ENCODE results near the gene ZNF620. TPM values are rescaled to one million over a fixed set of nuclear protein-coding genes. Genes with fewer than 3 reads are reported as not detected.
A peak's percentile ranks its signal among the peaks of the same experiment; 100 is the strongest.
"Not testable (repeated sequence)": the region's sequence is repeated elsewhere in the genome, so short reads cannot be mapped to it uniquely, and the experiment has no call there.

The ZNF620 gene
- polyA plus RNA-seq, 5 donors, result 5.9 to 9.7 (median 9.4) TPM

DNA sequence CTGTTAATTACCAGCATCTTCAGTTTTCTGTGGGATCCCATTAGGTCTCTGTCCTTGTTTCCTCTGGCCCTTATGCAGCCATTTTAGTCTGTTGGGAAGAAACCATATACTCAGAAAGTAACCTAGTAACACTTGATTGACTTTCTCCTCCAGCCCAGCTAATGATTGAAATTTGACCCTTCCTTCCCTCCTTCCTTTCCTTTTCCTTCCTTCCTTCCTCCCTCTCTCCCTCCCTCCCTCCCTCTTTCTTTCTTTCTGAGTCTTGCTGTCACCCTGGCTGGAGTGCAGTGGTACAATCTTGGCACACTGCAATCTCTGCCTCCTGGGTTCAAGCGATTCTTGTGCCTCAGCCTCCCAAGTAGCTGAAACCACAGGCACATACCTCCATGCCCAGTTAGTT is 5.9 kb upstream of the ZNF620 start:
- DNase-seq, result no peak

DNA sequence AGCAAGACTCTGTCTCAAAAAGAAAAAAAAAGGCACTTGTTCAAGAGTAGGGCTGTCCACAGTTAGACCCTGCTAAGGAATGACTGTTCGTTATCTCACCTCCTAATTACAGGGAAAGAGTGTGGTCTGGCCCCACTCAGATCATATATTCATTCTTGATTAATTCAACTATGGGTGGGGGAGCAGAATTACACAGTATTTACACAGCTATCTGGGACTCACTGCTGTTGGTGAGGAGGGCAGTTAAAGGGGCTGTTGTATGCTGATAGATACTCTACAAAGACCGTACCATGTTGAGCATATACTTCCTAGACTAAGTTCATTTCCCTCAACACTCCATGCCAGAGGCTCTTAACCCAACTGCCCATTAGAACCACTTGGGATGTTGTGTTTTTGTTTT is 3.8 kb upstream of the ZNF620 start:
- no peak for DNase-seq

DNA sequence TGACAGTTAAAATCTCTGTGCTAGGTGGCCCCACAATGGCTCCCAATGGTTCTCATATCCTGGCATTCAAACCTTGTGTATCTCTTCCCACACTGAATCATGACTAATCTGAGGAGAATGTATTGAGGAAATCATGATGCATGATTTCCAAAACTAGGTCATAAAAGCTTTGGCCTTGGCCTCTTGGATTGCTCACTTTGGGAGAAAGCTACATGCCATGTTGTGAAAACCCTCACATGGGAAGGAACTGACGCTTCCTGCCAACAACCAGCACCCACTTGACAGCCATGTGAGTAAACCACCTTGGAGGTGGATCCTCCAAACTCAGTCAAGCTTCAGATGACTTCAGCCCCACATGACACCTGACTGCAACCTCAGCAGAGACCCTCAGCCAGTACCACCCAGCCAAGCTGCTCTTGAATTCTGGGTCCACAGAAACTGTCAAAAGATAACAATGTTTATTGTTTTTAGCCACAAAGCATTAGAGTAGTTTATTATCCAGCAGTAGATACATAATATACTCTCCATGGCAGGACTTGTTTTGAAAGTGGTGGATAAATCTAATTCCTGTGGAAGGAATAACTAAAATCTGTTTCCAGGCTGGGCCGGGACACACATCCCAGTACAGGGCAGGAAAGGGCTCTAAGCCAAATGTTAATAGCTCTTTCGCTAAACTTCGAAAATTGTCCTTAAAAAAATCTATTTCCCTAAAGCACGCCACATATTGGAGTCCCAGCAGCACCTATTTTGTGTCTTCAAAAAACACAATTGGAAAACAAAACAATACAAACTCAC is 1.0 kb upstream of the ZNF620 start:
- no peak for DNase-seq

DNA sequence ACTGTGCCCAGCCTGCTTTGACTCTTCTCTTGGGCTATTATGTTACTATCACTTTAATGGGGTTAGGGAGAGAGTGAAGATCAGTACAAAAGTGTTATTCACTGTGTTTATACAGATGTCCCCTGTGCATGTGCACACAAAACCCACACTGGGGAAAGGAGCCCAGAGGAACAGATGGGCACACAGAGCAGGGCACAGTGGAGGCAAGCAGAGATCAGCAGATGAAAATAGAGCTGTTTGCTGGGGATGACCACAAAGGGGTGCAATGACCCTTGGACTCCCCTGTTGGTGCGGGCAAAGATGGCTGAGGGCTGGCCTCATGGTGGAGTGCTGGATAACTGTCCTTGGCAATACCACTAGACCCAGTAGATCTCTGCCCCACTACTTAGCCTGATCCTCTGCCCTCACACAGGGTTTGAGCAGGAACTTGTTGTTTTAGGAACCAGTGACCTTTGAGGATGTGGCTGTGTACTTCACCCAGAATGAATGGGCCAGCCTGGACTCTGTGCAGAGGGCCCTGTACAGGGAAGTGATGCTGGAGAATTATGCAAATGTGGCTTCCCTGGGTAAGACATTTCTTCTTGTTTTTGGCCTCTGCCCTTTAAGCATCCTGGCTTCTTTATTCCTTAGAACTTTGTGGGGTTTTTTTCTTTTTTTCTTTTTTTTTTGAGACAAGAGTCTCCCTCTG is 5.3 kb downstream of the ZNF620 start:
- no peak for DNase-seq

DNA sequence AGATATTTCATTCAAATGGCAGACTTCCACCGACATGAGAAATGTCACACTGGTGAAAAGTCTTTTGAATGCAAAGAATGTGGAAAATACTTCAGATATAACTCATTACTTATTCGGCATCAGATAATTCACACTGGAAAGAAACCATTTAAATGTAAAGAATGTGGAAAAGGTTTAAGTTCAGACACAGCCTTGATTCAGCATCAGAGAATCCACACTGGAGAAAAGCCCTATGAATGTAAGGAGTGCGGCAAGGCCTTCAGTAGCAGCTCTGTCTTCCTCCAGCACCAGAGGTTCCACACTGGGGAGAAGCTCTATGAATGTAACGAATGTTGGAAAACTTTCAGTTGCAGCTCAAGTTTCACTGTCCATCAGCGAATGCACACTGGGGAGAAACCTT is 10.4 kb downstream of the ZNF620 start:
- no peak for DNase-seq

DNA sequence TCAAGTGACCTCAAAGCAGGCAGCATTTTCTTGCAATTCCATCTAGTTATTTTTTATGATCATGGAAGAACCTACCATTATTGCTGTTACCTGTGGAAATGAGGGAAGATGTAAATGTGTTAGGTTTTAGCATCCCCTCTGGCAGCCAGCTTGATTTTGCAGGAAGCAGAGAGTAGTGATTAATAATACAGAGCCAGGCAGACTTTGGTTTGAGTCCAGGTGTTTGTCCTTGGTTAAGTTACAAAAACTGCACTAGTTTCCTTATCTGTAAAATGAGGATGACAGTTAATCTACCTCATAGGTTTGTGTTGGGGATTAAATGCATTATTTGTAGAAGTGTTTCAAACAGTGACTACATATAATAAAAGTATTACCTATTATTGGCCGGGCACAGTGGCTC is 12.2 kb downstream of the ZNF620 start:
- no peak for DNase-seq

DNA sequence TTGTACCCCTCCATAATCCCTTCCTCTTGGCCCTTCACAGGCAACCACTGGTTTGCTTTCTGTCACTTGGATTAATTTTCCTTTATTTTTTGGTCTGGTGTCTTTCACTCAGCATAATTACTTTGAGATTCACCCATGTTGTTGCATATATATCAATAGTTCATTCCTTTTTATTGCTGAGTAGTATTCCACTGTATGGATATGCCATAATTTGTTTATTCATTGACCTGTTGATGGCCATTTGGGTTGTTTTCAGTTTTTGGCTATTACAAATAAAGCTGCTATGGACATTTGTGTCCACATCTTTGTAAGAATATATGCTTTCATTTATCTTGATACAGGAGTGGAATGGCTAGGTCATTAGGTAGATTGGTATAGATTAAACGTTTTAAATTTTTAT is 13.0 kb downstream of the ZNF620 start:
- no peak for DNase-seq

DNA sequence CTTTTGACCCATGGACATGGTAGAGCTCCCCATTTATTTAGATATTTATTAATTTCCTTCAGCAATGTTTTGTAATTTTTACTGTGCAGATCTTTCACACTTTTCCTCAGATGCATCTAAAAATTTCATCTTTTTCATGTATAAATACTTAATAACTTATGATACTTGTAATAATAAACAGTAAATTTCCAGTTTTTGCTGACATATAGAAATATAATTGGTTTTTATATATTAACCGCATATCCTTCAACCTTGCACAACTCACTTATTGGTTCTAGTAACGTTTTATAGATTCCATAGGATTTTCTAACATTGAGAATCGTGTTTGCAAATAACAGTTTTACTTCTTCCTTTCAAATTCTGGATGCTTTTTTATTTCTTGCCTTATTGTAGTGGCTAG is 15.4 kb downstream of the ZNF620 start:
- no peak for DNase-seq

DNA sequence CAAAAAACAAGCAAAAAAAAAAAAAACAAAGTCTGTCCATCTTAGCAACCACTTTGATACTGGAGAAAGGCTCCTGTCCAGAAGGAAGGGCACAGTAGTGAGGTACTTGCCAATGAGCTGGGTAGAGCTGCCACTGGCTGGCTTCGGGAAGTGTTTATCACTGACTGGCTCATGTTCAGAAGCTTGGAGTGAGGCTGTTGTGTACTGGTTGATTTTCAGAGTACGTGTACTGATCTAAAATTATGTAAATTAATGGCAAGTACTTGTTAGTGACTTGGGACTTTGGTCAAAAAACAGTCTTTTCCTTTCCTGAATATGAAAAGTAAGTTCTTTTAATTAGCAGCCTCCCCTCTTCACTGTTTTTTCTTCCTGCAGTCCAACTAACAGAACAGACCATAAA is 17.9 kb downstream of the ZNF620 start:
- DNase-seq, result peak in 1 of 2 donors; percentile 2

DNA sequence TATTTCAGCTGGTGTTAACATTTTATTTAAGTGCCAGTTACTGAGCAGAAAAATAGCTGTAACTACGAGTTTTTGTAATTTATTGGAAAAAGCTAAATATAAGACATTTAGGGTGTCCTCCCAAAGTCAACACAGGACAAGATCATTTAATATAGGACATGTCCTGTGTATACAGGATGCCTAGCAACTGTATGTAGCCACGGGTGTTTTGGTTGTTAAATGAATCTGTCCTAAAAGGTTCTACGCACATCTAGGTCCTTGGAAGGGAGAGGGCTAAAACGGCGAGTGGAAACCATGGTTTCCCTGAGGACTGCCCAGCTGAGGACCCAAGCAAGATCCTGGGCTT is 18.4 kb downstream of the ZNF620 start:
- DNase-seq, result no peak

DNA sequence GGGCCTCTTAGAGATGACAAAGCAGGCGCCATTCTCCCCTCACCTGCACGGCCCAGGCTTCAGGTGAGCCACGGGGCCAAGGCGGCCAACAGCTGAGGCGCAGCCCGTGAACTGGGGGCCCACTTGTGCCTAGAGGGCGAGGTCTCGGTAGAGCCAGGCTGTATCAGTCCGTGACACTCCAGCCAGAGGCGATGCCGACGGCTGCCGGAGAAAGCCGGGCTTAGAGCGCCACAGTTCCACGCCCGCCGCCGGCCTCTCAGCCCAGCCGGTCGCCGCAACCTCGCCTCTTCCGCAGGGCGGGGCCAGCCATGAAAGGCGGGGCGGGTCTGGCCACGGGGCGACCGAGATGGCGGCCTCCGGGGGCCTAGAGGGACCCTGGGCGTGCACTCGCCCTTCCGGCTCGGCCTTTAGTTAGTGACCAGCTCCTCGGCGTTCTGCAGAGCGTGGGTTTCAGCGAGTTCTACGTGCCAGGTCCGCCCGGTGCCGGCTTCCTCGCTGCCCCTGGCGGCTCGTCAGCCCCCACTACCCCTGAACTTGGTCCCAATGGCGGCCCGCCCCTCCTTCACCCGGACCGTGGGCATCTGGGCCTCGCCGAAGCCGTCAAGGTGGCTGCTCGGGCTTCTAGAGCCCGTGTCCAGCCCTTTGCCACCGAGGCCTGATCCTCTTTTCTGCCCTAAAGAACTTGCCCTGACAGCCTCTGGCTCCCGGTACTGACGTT is 18.9 kb downstream of the ZNF620 start, which contains the start of gene ZNF621:
TSS of gene ZNF621 (plus strand) at position 393 of the 718 bp plus-strand sequence. CDS start 881 bp downstream, outside the sequence.
- peak; percentile 83 to 84 for DNase-seq

DNA sequence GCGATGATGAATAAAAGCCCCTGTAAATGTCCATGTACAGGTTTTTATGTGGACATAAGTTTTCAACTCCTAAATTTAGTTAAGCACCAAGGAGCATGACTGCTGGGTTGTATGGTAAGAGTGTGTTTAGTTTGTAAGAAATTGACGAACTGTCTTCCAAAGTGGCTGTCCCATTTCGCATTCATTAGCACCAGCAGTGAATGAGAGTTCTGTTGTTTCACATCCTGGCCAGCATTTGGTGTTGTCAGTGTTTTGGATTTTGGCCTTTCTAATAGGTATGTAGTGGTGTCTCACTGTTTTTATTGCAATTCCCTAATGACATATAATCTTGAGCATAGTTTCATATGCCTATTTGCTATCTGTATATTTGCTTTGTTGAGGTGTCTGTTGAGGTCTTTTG is 22.6 kb downstream of the ZNF620 start:
- DNase-seq, result no peak

DNA sequence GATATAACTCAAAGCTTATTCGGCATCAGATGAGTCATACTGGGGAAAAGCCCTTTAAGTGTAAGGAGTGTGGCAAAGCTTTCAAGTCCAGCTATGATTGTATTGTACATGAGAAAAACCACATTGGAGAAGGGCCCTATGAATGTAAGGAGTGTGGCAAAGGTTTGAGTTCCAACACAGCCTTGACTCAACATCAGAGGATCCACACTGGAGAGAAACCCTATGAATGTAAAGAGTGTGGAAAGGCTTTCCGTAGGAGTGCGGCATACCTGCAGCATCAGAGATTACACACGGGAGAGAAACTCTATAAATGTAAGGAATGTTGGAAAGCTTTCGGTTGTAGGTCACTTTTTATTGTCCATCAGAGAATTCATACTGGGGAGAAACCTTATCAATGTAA is 26.4 kb downstream of the ZNF620 start:
- DNase-seq, result no peak

DNA sequence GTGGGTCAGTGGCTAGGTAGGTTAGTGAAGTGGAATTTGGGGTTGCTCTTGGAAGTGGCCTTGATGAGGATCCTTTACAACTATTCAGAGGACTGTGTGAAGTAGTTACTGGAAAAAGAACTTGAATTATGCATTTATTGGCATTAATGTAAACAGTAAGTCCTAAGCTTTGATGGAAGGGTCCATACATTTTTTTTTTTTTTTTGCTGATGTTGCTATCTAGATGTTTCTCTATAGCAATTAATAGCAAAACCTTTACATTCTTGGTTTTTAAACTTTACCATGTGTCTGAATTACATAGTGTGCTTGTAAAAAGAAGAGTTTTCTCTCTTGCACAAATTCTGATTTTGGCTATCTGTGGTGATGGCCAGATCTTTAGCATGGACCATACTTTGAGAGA is 28.4 kb downstream of the ZNF620 start:
- DNase-seq, result no peak

DNA sequence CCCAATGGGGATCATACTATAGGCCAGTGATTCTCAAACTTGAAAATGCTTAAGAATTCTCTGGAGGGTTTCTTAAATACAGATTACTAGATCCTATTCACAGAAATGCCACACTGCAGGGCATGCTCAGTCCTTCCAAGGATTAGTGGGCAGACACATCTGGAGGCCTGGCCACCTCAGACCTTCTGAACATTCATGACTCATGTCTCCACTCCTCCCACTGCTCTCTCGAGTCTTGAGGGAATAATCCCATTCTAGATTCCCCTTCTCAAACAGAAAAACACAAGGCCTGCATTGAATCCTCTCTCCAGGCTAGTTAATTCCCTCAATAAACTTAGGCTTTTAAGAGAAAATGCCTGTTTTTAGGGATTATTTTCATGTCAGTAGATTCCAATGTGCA is 41.0 kb downstream of the ZNF620 start:
- no peak for DNase-seq

DNA sequence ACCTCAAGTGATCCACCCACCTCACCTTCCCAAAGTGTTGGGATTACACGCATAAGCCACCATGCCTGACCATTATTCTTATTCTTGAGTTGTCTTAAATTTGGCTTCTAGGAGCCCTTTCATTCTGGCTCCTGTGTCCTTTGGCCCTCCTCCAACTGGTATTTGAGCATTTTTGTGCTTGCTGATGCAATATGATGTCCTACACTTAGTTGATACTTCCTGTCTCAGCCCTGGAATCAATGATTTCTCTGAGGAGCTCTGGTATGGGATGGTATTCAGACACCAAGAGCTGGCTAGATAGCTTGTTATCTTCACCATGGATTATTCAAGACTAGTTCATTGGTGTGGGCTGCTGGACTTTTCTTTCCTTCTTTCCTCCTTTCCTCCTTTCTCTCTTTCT is 44.3 kb downstream of the ZNF620 start:
- DNase-seq, result no peak

DNA sequence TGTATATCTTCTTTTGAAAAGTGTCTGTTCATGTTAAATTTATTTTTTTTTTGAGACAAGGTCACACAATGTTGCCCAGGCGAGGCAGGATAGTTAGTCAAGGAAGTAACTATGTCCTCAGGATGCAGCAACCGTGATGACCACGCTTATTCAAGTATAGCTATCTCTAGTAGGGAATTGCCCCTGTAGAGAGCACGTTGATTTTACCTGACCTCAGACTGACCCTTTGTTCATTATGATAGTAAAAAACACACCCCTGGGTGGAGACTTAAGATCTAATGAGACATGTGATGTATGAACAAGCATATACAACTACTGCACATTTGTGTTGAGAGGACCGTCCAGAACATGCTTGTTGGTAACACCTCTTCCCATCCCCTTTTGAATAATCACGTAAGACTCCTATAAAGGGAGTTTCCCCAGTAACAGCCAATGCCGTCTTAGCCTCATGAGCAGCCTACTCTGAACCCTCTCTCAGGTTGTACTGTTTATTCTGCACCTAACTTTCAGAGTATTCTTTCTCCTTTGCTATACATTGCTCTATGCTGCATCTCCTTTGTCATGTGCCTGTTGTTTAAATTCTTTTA is 51.8 kb downstream of the ZNF620 start:
- DNase-seq, result no peak

DNA sequence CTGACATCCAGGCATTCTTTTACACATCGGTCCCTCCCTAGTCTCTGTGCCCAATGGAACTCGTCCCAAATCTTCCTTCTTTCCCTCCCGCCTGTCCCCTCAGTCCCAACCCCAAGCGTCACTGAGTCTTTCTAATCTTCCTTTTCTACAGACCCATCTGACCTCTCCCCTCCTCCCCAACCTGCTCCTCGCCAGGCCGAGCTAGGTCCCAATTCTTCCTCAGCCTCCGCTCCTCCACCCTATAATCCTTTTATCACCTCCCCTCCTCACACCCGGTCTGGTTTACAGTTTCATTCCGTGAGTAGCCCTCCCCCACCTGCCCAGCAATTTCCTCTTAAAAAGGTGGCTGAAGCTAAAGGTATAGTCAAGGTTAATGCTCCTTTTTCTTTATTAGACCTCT is 56.6 kb downstream of the ZNF620 start:
- not testable (repeated sequence) for DNase-seq

DNA sequence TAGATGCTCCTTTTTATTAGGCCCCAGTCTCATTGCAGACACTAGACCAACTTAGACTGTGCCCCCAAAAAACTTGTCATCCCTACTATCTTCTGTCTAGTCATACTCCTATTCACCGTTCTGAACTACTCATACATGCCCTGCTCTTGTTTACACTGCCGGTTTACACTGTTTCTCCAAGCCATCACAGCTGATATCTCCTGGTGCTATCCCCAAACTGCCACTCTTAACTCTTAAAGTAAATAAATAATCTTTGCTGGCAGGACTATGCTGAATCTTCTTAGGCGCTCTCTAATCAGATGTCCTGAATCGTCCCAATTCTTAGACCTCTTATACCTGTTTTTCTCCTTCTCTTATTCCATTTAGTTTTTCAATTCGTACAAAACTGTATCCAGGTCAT is 59.8 kb downstream of the ZNF620 start:
- not testable (repeated sequence) for DNase-seq

DNA sequence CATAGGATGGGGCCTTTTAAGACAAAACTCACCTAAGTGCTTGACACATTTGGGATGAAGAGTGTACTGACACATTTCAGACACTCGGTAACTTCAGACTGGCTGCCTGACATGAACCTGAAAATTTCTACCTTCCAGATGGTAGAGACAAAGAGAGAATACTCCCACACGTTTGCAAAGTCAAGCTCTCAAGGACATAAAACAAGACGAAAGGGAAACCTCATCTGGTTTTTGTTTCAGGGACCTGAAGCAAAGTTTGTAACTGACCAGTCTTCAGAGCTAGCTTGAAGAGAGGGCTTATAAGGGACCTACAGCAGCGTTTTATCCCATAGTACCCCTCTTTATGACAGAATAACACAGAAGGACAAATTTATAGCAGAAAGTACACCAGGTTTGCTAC is 60.9 kb downstream of the ZNF620 start:
- DNase-seq, result no peak

All from right lung (tissue), 5 donors.